ENCODE results near the gene SPINK6. TPM values are rescaled to one million over a fixed set of nuclear protein-coding genes. Genes with fewer than 3 reads are reported as not detected.

Gene SPINK6
- polyA plus RNA-seq, 1 donor (not counting 4 experiments of a cell fraction or from before 2014, with no cell fraction given): 35.5 TPM

- Histone ChIP-seq H3K9ac (ENCODE audit: control insufficient read depth, extremely low read depth, insufficient read depth, low read length) (no peak overlapping the region), H3K27me3 (ENCODE audit: control insufficient read depth, extremely low read depth, insufficient read depth, low read length) (no peaks in the 10 kb centered on the region), H3K4me3 (ENCODE audit: control insufficient read depth in 2 of 3, extremely low read depth in 1 of 3, insufficient read depth in 2 of 3, low read depth in 1 of 3, low read length in 3 of 3) (no peak overlapping the region), H4K20me1 (ENCODE audit: control insufficient read depth, extremely low read depth, insufficient read depth, low read length) (no peaks in the 10 kb centered on the region), H3K4me1 (ENCODE audit: control insufficient read depth, extremely low read depth, insufficient read depth, low read length) (peaks cover 10% of the 10 kb centered on the region), H3K79me2 (ENCODE audit: control insufficient read depth, insufficient read depth, low read length) (no peaks in the 10 kb centered on the region), H3K36me3 (ENCODE audit: control insufficient read depth in 2 of 2, extremely low read depth in 1 of 2, insufficient read depth in 2 of 2, low read length in 2 of 2) (no peaks in the 10 kb centered on the region), H3K9me1 (ENCODE audit: control insufficient read depth, extremely low read depth, insufficient read depth, low read length) (no peaks in the 10 kb centered on the region), H3K27ac (ENCODE audit: control insufficient read depth, insufficient read depth, low read length) (no peak overlapping the region), H3K4me2 (ENCODE audit: control insufficient read depth, extremely low read depth, insufficient read depth, low read depth, low read length) (no peak overlapping the region), H3K9me3 (ENCODE audit: control insufficient read depth, low read depth, low read length) (no peaks in the 10 kb centered on the region), H2AFZ (ENCODE audit: control insufficient read depth, low read length) (no peak overlapping the region)
- no peak for FAIRE-seq
- no peak for TF ChIP-seq EZH2 (IDR thresholded peaks at IDR 0.05; ENCODE audit: low read length)
- no peak for TF ChIP-seq CTCF (optimal IDR thresholded peaks at IDR 0.05 in 1 of 3, IDR thresholded peaks at IDR 0.05 in 1 of 3, conservative IDR thresholded peaks at IDR 0.05 in 1 of 3; ENCODE audit: extremely low read depth in 1 of 3, insufficient read depth in 2 of 3, low read length in 3 of 3)
- dilution Hi-C loops (cut with MboI; ENCODE audit: extremely low pct_ligation_motif_present, low sequenced_read_pairs): no loop called here
- no peak for DNase-seq (ENCODE audit: low read depth, low spot score)
Observed at GRCh38 chr5:148221508-148221907, 18.7 kb downstream of the SPINK6 start.

GRCh38 chr5:148224117-148224742 lies 21.4 kb downstream of the SPINK6 start:
- Histone ChIP-seq H3K27me3 (ENCODE audit: control insufficient read depth, extremely low read depth, insufficient read depth, low read length) (no peaks in the 10 kb centered on the region), H3K4me2 (ENCODE audit: control insufficient read depth, extremely low read depth, insufficient read depth, low read depth, low read length) (peak overlapping the region; percentile 65), H3K36me3 (ENCODE audit: control insufficient read depth in 2 of 2, extremely low read depth in 1 of 2, insufficient read depth in 2 of 2, low read length in 2 of 2) (no peaks in the 10 kb centered on the region), H3K9ac (ENCODE audit: control insufficient read depth, extremely low read depth, insufficient read depth, low read length) (no peak overlapping the region), H4K20me1 (ENCODE audit: control insufficient read depth, extremely low read depth, insufficient read depth, low read length) (no peaks in the 10 kb centered on the region), H3K9me3 (ENCODE audit: control insufficient read depth, low read depth, low read length) (no peaks in the 10 kb centered on the region), H3K79me2 (ENCODE audit: control insufficient read depth, insufficient read depth, low read length) (no peaks in the 10 kb centered on the region), H3K4me3 (ENCODE audit: control insufficient read depth in 2 of 3, extremely low read depth in 1 of 3, insufficient read depth in 2 of 3, low read depth in 1 of 3, low read length in 3 of 3) (no peak overlapping the region), H3K4me1 (ENCODE audit: control insufficient read depth, extremely low read depth, insufficient read depth, low read length) (peaks cover 10% of the 10 kb centered on the region), H3K9me1 (ENCODE audit: control insufficient read depth, extremely low read depth, insufficient read depth, low read length) (no peaks in the 10 kb centered on the region), H3K27ac (ENCODE audit: control insufficient read depth, insufficient read depth, low read length) (peak overlapping the region; percentile 72), H2AFZ (ENCODE audit: control insufficient read depth, low read length) (peak overlapping the region; percentile 49)
- FAIRE-seq (no peak), DNase-seq (ENCODE audit: low read depth, low spot score) (peak; percentile 62)
- TF ChIP-seq CTCF (optimal IDR thresholded peaks at IDR 0.05 in 1 of 3, IDR thresholded peaks at IDR 0.05 in 1 of 3, conservative IDR thresholded peaks at IDR 0.05 in 1 of 3; ENCODE audit: extremely low read depth in 1 of 3, insufficient read depth in 2 of 3, low read length in 3 of 3): no peak
- no peak for TF ChIP-seq EZH2 (IDR thresholded peaks at IDR 0.05; ENCODE audit: low read length)
- dilution Hi-C loops (cut with MboI; ENCODE audit: extremely low pct_ligation_motif_present, low sequenced_read_pairs): no loop called here

Data from keratinocyte (primary cell).